NCI-H2196 treated with DMSO at 0.1 percent for 48 hours (cell line): ENCODE measurements around the gene TCF3.

ENCODE experiments used
- DNase-seq: peaks from one replicate; lab custom pipeline; 2025; ENCODE audit not compliant: unreplicated experiment; lab: John Stamatoyannopoulos, UW

Gene TCF3

GRCh38 chr19:1567116-1567847 is 85.1 kb downstream of the TCF3 start:
- no peak for DNase-seq

- DNase-seq, result peak; percentile 30
These were observed 85.9 kb downstream of the TCF3 start for GRCh38 chr19:1566392-1567115.

- DNase-seq, result no peak
These were observed 89.2 kb downstream of the TCF3 start for GRCh38 chr19:1563251-1563650.

- no peak for DNase-seq
These were observed 91.1 kb downstream of the TCF3 start for GRCh38 chr19:1561236-1561842.

- DNase-seq, result no peak
These were observed 92.0 kb downstream of the TCF3 start for GRCh38 chr19:1560286-1560882.
